ENCODE measurements around the gene CEP44. TPM values are rescaled to one million over a fixed set of nuclear protein-coding genes. Genes with fewer than 3 reads are reported as not detected.
"Not testable (repeated sequence)": the region's sequence is repeated elsewhere in the genome, so short reads cannot be mapped to it uniquely, and the experiment has no call there.

CEP44 gene
- total RNA-seq, 1 experiment from 2014 or later, result 15.8 TPM

GRCh38 chr4:174373821-174374220 lies 90.1 kb downstream of the CEP44 start:
- Mint-ChIP-seq H3K4me3 (ENCODE audit: low read depth, unreplicated experiment) (no peak overlapping the region), H3K36me3 (ENCODE audit: insufficient read depth, unreplicated experiment) (no peaks in the 10 kb centered on the region), H3K9me3 (ENCODE audit: low read depth, unreplicated experiment) (no peaks in the 10 kb centered on the region), H3K27ac (ENCODE audit: unreplicated experiment) (no peak overlapping the region), H3K27me3 (ENCODE audit: unreplicated experiment) (no peaks in the 10 kb centered on the region), H3K4me1 (ENCODE audit: low read depth, unreplicated experiment) (no peaks in the 10 kb centered on the region)
- no TSS peak for BruUV-seq (replicated peaks)
- intact Hi-C loops (cut with micrococcal nuclease; ENCODE audit: unreplicated experiment), result no loop called here
- no peak for TF ChIP-seq CTCF (IDR thresholded peaks at IDR 0.05; ENCODE audit: unreplicated experiment)
- CTCF ChIA-PET, result no interaction called here
- DNase-seq, result no peak

GRCh38 chr4:174375422-174375821 lies 91.7 kb downstream of the CEP44 start:
- Mint-ChIP-seq H3K4me1 (ENCODE audit: low read depth, unreplicated experiment) (no peaks in the 10 kb centered on the region), H3K27me3 (ENCODE audit: unreplicated experiment) (no peaks in the 10 kb centered on the region), H3K9me3 (ENCODE audit: low read depth, unreplicated experiment) (no peaks in the 10 kb centered on the region), H3K36me3 (ENCODE audit: insufficient read depth, unreplicated experiment) (no peaks in the 10 kb centered on the region), H3K27ac (ENCODE audit: unreplicated experiment) (no peak overlapping the region), H3K4me3 (ENCODE audit: low read depth, unreplicated experiment) (no peak overlapping the region)
- intact Hi-C loops (cut with micrococcal nuclease; ENCODE audit: unreplicated experiment), result no loop called here
- CTCF ChIA-PET, result no interaction called here
- no peak for DNase-seq
- no peak for TF ChIP-seq CTCF (IDR thresholded peaks at IDR 0.05; ENCODE audit: unreplicated experiment)
- no TSS peak for BruUV-seq (replicated peaks)

GRCh38 chr4:174377613-174378012 lies 93.9 kb downstream of the CEP44 start:
- H3K4me3 Mint-ChIP-seq (ENCODE audit: low read depth, unreplicated experiment), result no peak overlapping the region
- H3K36me3 Mint-ChIP-seq (ENCODE audit: insufficient read depth, unreplicated experiment), result no peaks in the 10 kb centered on the region
- no peak for TF ChIP-seq CTCF (IDR thresholded peaks at IDR 0.05; ENCODE audit: unreplicated experiment)
- DNase-seq, result no peak
- H3K4me1 Mint-ChIP-seq (ENCODE audit: low read depth, unreplicated experiment), result peaks cover 3% of the 10 kb centered on the region
- no peaks in the 10 kb centered on the region for H3K9me3 Mint-ChIP-seq (ENCODE audit: low read depth, unreplicated experiment)
- BruUV-seq (replicated peaks), result no TSS peak
- CTCF ChIA-PET, result interaction anchor here (0.9 kb wide), 1 partner anchor 338 kb away, joined by 3 read pairs; no protein-coding TSS in a partner anchor
- no peak overlapping the region for H3K27ac Mint-ChIP-seq (ENCODE audit: unreplicated experiment)
- H3K27me3 Mint-ChIP-seq (ENCODE audit: unreplicated experiment), result no peaks in the 10 kb centered on the region
- intact Hi-C loops (cut with micrococcal nuclease; ENCODE audit: unreplicated experiment), result no loop called here

- Mint-ChIP-seq H3K27me3 (ENCODE audit: unreplicated experiment) (no peaks in the 10 kb centered on the region), H3K9me3 (ENCODE audit: low read depth, unreplicated experiment) (no peaks in the 10 kb centered on the region), H3K4me3 (ENCODE audit: low read depth, unreplicated experiment) (no peak overlapping the region), H3K36me3 (ENCODE audit: insufficient read depth, unreplicated experiment) (no peaks in the 10 kb centered on the region), H3K27ac (ENCODE audit: unreplicated experiment) (no peak overlapping the region), H3K4me1 (ENCODE audit: low read depth, unreplicated experiment) (peaks cover 15% of the 10 kb centered on the region)
- no peak for DNase-seq
- CTCF ChIA-PET, result no interaction called here
- intact Hi-C loops (cut with micrococcal nuclease; ENCODE audit: unreplicated experiment), result no loop called here
- BruUV-seq (replicated peaks), result no TSS peak
- TF ChIP-seq CTCF (IDR thresholded peaks at IDR 0.05; ENCODE audit: unreplicated experiment), result no peak
Observed at GRCh38 chr4:174378951-174379350, 95.2 kb downstream of the CEP44 start.

- DNase-seq; BruUV-seq (replicated peaks); intact Hi-C loops (cut with micrococcal nuclease; ENCODE audit: unreplicated experiment): not testable (repeated sequence)
Observed at GRCh38 chr4:174380206-174380605, 96.5 kb downstream of the CEP44 start.

More at GRCh38 chr4:174380206-174380605, 96.5 kb downstream of the CEP44 start:
- CTCF ChIA-PET; H3K27me3 Mint-ChIP-seq (ENCODE audit: unreplicated experiment); H3K9me3 Mint-ChIP-seq (ENCODE audit: low read depth, unreplicated experiment); H3K27ac Mint-ChIP-seq (ENCODE audit: unreplicated experiment); H3K4me3 Mint-ChIP-seq (ENCODE audit: low read depth, unreplicated experiment); H3K36me3 Mint-ChIP-seq (ENCODE audit: insufficient read depth, unreplicated experiment): not testable (repeated sequence)
- peaks cover 18% of the 10 kb centered on the region for H3K4me1 Mint-ChIP-seq (ENCODE audit: low read depth, unreplicated experiment)
